ENCODE results near the gene CCDC142. TPM values are rescaled to one million over a fixed set of nuclear protein-coding genes. Genes with fewer than 3 reads are reported as not detected.
"Not testable (repeated sequence)": the region's sequence is repeated elsewhere in the genome, so short reads cannot be mapped to it uniquely, and the experiment has no call there.

The CCDC142 gene
- total RNA-seq, 4 donors from 2014 or later = 6.5 to 24.6 (median 14.5) TPM

DNA sequence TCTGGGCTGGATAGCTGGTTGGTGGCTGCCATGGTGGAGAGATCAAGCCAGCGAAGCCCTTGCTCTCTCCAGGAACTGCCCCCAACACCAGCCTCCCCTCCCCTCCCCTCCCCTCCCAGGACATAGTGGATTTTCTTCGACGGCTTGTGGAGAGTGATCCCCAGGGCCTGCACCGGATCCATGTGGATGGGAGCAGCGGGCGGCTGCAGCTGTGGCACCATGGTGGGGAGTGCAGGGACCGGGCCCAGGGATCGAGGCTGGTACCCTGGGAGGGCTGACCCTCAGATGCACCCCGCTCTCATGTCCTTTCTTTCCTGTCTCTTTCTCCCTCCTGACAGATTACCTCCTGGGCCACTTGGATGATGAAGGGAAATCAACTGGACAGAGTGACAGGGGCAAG lies 7.1 kb upstream of the CCDC142 start:
- Histone ChIP-seq H3K27ac (no peak overlapping the region), H3K4me1 (no peaks in the 10 kb centered on the region), H3K27me3 (no peaks in the 10 kb centered on the region), H3K9me3 (no peaks in the 10 kb centered on the region), H3K4me3 (no peak overlapping the region), H3K36me3 (peaks cover 20 to 94% (median 21%) of the 10 kb centered on the region in 3 donors)
- intact Hi-C loops (cut with DNase I) = loop anchor here (10.0 kb wide), 1 partner anchor 95 kb away; no protein-coding TSS in a partner anchor
- TF ChIP-seq, protein P1, sequence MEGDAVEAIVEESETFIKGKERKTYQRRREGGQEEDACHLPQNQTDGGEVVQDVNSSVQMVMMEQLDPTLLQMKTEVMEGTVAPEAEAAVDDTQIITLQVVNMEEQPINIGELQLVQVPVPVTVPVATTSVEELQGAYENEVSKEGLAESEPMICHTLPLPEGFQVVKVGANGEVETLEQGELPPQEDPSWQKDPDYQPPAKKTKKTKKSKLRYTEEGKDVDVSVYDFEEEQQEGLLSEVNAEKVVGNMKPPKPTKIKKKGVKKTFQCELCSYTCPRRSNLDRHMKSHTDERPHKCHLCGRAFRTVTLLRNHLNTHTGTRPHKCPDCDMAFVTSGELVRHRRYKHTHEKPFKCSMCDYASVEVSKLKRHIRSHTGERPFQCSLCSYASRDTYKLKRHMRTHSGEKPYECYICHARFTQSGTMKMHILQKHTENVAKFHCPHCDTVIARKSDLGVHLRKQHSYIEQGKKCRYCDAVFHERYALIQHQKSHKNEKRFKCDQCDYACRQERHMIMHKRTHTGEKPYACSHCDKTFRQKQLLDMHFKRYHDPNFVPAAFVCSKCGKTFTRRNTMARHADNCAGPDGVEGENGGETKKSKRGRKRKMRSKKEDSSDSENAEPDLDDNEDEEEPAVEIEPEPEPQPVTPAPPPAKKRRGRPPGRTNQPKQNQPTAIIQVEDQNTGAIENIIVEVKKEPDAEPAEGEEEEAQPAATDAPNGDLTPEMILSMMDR (IDR thresholded peaks at IDR 0.05) = no peak
- no peak for TF ChIP-seq POLR2A (IDR thresholded peaks at IDR 0.05)
- no peak for DNase-seq
- WGBS, 2 donors = 93% methylated on average over 4 to 6 of the region's 9 CpGs

DNA sequence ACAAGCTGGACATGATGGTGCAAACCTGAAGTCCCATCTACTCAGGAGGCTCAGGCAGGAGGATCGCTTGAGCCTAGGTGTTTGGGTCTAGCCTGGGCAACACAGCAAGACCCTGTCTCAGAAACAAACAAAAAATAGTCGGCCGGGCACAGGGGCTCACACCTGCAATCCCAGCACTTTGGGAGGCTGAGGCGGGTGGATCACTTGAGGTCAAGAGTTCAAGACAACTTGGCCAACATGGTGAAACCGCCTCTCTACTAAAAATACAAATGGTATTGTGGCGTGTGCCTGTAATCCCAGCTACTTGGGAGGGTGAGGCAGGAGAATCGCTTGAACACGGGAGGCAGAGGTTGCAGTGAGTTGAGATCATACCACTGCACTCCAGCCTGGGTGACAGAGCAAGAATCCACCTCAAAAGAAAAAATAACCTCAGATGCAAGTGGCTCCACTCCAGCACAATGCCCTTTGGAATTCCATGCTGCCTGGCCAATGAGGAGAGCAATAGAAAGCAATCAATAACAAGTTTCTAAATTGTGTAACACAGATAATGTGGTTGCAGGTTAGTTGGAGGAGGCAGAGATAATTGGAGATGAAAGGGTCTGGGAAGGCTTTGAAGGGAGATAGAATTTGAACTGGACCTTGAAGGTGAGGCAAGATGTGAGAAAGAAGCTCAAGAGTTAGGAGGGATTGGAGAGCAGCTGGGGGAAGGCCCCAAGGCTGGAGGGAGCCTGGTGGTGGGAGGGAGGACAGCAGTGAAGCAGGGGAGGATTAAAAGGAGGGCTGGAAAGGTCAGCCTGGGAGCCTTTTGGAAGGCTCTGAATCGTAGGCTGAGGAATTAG lies 6.1 kb upstream of the CCDC142 start:
- 81 to 86% methylated on average over 9 of the region's 9 CpGs for WGBS, 2 donors
- H3K4me1 ChIP-seq = peaks cover under 1 to 8% (median 2%) of the 10 kb centered on the region in 3 donors
- intact Hi-C loops (cut with DNase I) = loop anchor here (10.0 kb wide), 1 partner anchor 96 kb away; no protein-coding TSS in a partner anchor
- no peak for TF ChIP-seq POLR2A (IDR thresholded peaks at IDR 0.05)
- TF ChIP-seq, protein P1 (IDR thresholded peaks at IDR 0.05) = no peak
- H3K27ac ChIP-seq = no peak overlapping the region
- peaks cover 20 to 87% (median 21%) of the 10 kb centered on the region in 3 donors for H3K36me3 ChIP-seq
- H3K9me3 ChIP-seq = no peaks in the 10 kb centered on the region
- H3K27me3 ChIP-seq = no peaks in the 10 kb centered on the region
- no peak overlapping the region for H3K4me3 ChIP-seq
- DNase-seq = no peak

GRCh38 chr2:74486141-74486540 lies 3.3 kb upstream of the CCDC142 start:
- Histone ChIP-seq H3K9me3 (no peaks in the 10 kb centered on the region), H3K27ac (no peak overlapping the region), H3K27me3 (no peaks in the 10 kb centered on the region), H3K4me1 (peaks cover 17 to 26% (median 17%) of the 10 kb centered on the region in 3 donors), H3K4me3 (no peak overlapping the region), H3K36me3 (peaks cover 9 to 62% (median 9%) of the 10 kb centered on the region in 3 donors)
- WGBS, 2 donors = 96 to 100% methylated on average over 1 to 2 of the region's 2 CpGs
- TF ChIP-seq POLR2A (IDR thresholded peaks at IDR 0.05) = no peak
- TF ChIP-seq, protein P1 (IDR thresholded peaks at IDR 0.05) = no peak
- DNase-seq = no peak
- intact Hi-C loops (cut with DNase I) = loop anchor here (10.0 kb wide), 1 partner anchor 99 kb away; no protein-coding TSS in a partner anchor

DNA sequence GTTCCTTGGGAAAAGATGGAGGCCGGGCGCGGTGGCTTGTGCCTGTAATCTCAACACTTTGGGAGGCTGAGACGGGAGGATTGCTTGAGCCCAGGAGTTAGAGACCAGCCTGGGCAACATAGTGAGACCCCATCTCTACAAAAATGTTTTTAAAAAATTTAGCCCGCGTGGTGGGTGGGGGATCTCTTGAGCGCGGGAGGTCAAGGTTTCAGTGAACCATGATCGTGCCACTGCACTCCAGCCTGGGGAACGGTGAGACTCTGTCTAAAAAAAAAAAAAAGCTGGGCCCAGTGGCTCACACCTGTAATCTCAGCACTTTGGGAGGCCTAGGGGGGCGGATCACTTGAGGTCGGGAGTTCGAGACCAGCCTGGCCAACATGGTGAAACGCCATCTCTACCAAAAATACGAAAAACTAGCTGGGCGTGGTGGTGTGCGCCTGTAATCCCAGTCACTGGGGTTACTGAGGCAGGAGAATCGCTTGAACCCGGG lies 922 bp upstream of the CCDC142 start:
- DNase-seq, H3K9me3 ChIP-seq, H3K27me3 ChIP-seq: not testable (repeated sequence)
- Histone ChIP-seq H3K4me3 (peak overlapping the region; percentile 68 to 96 (median 84)), H3K36me3 (peaks cover 0 to 62% (median 0%) of the 10 kb centered on the region in 3 donors), H3K4me1 (peaks cover 21 to 48% (median 24%) of the 10 kb centered on the region in 3 donors), H3K27ac (peak overlapping the region in 2 of 4 donors; percentile 88 to 93)
- 81 to 86% methylated on average over 19 of the region's 19 CpGs for WGBS, 2 donors
- intact Hi-C loops (cut with DNase I) = loop anchor here (5.0 to 10.0 kb wide), 2 partner anchors 44 to 101 kb away; partner anchors contain the start of genes AUP1, DQX1 and HTRA2

GRCh38 chr2:74481961-74482800 lies 617 bp downstream of the CCDC142 start:
- no peak for TF ChIP-seq POLR2A (IDR thresholded peaks at IDR 0.05)
- TF ChIP-seq, protein P1 (IDR thresholded peaks at IDR 0.05) = no peak
- Histone ChIP-seq H3K27ac (peak overlapping the region; percentile 88 to 97 (median 90)), H3K9me3 (no peaks in the 10 kb centered on the region), H3K4me3 (peak overlapping the region; percentile 68 to 96 (median 84)), H3K36me3 (peaks cover 0 to 62% (median 3%) of the 10 kb centered on the region in 3 donors), H3K27me3 (no peaks in the 10 kb centered on the region), H3K4me1 (peaks cover 21 to 48% (median 24%) of the 10 kb centered on the region in 3 donors)
- intact Hi-C loops (cut with DNase I) = loop anchor here (5.0 to 10.0 kb wide), 2 partner anchors 45 to 103 kb away; partner anchors contain the start of genes AUP1, DQX1 and HTRA2
- no peak for DNase-seq
- WGBS, 2 donors = 4% methylated on average over 31 of the region's 80 CpGs; no CpG with 5 or more reads in 1 of the 2 donors
